Measurements from ENCODE around the gene SLC48A1.

The SLC48A1 gene

GRCh38 chr12:47773062-47773857 is at the start of gene SLC48A1:
TSS of gene SLC48A1 (plus strand) at chr12:47773238. CDS start at chr12:47773305, 67 bp downstream.
- peak; percentile 50 for DNase-seq

- no peak for DNase-seq
These were observed 47.8 kb upstream of the SLC48A1 start, which contains the start of gene ENDOU for GRCh38 chr12:47725091-47725772. TSS of gene ENDOU (minus strand) at chr12:47725490. CDS start at chr12:47725413, 77 bp downstream.

- DNase-seq, result no peak
These were observed 47.1 kb upstream of the SLC48A1 start for GRCh38 chr12:47725893-47726292.

GRCh38 chr12:47729233-47729632 is 43.8 kb upstream of the SLC48A1 start:
- DNase-seq, result no peak

- DNase-seq, result no peak
These were observed 42.7 kb upstream of the SLC48A1 start for GRCh38 chr12:47730341-47730744.

GRCh38 chr12:47731723-47732122 is 41.3 kb upstream of the SLC48A1 start:
- no peak for DNase-seq

- DNase-seq, result no peak
These were observed 40.5 kb upstream of the SLC48A1 start for GRCh38 chr12:47732504-47732903.

- no peak for DNase-seq
These were observed 39.9 kb upstream of the SLC48A1 start for GRCh38 chr12:47733142-47733541.

DNA sequence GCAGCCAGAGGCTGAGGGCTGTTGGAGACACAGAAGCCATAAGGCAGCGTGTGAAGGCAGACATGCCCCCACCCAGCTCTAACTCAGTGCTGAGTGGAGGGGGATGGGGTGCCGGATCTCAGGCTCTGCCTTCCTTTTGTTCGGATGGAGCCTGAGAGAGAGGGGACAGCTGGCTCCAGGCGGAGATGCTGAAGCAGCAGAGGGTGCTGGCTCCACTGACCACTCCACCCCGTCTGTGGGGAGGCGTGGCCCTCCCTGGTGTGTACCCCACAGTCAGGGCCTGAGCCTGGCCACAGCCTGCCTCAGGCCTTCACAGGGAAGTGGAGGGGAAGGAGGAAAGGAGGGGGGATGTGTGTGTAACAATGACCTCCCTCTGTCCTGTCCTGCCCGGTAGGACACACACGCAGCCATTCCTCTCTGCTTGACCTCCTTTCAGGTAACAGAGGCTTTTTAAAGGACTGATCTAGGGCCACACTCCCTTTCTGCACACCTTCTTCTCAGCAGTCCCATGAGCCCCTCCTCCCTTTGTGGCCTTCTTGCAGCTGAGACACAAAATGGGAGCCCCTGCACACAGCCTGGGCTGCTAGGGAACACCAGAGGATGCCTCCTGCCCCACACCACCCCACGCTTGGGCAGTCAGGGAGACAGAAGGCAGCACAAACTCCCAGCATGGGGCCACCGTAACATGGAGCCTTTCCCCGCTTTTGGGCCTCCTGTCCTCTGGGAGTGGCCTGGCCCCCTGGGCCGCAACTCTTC is 38.1 kb upstream of the SLC48A1 start:
- no peak for DNase-seq

GRCh38 chr12:47735649-47736048 is 37.4 kb upstream of the SLC48A1 start:
- no peak for DNase-seq

GRCh38 chr12:47736216-47736615 is 36.8 kb upstream of the SLC48A1 start:
- no peak for DNase-seq

GRCh38 chr12:47736877-47737676 is 36.0 kb upstream of the SLC48A1 start:
- no peak for DNase-seq

GRCh38 chr12:47737936-47738594 is 35.0 kb upstream of the SLC48A1 start:
- no peak for DNase-seq

DNA sequence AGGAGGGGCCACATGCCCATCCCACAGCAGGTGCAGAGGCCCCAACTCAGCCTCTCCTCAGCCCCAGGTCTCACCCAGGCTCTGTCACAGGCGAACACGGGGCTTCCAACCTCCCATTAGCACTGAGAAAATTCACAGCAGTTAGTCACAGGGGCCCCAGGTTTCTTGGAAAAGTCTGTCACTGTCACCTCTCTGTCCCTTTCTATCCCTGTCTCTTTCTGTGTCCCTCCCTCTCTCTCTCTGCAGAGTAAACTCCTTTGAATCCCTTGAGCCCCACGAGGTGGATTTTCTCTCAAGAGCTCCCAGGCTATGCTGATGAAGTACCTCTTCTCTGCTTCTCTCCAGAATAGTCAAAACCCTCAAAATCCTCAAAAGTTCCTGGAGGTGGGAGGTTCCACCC is 33.7 kb upstream of the SLC48A1 start:
- DNase-seq, result no peak

GRCh38 chr12:47739979-47740378 is 33.1 kb upstream of the SLC48A1 start:
- no peak for DNase-seq

DNA sequence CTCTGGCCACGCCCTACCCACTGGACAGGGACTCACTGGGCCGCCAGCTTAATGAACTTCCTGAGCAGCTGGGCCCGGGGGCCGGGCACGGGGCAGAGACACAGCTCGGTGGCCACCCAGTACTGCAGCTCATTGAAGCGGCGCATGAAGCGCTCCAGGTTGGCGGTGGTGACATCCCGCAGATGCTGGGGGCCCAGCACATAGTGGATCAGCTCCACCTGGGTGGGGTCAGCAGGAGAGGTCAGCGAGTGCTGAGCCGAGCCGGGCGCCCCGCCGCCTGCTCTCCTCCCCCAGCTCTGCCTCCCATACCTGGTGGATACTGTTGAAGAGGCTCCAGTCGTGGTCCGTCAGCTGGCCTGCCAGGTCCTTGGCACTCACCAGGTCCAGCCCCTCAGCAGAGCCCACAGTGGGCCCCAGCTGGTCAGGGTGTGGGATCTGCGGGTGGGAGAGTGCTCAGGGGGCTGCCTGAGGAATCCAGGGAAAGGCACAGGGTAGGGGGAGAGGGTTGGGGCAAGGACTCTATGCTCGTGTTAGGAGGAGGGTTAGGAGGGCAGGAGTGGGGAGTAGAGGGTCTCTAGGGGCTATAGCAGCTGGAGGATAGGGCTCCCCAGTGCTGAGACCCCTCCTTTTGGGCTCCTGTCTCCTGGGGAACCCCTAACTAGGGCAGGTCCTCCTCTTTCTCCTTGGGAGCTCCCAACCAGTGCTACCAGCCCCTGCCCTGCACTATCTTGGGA is 32.3 kb upstream of the SLC48A1 start:
- DNase-seq, result peak; percentile 51

- DNase-seq, result peak; percentile 94
These were observed 31.7 kb upstream of the SLC48A1 start for GRCh38 chr12:47741340-47741703.

DNA sequence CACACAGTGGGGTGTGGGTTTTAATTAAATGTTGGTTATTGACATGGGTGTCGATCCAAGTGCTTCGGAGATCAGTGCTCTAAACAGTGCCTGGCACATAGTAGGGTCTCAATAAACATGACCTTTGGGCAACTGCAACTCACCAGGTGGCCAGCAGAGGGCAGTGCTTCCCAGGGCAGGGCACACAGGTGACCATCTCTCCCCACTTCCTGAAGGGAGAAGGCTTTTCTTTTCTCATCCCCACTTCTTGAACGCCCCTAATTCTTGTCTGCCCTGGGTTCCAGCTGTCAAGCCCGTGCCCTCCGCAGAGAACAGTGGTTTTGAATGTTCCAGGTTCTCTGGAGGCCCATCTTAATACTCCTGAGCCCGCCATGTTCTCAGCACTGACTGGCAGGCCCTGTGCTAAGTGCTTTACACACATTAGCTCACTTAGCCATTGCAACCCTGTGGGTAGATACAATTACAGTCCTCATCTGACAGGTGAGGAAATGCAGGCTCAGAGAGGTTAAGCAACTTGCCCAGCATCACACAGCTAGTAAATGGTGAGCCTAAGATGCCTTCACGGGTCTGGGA is 30.7 kb upstream of the SLC48A1 start:
- no peak for DNase-seq

GRCh38 chr12:47743311-47743860 is 29.7 kb upstream of the SLC48A1 start:
- no peak for DNase-seq

DNA sequence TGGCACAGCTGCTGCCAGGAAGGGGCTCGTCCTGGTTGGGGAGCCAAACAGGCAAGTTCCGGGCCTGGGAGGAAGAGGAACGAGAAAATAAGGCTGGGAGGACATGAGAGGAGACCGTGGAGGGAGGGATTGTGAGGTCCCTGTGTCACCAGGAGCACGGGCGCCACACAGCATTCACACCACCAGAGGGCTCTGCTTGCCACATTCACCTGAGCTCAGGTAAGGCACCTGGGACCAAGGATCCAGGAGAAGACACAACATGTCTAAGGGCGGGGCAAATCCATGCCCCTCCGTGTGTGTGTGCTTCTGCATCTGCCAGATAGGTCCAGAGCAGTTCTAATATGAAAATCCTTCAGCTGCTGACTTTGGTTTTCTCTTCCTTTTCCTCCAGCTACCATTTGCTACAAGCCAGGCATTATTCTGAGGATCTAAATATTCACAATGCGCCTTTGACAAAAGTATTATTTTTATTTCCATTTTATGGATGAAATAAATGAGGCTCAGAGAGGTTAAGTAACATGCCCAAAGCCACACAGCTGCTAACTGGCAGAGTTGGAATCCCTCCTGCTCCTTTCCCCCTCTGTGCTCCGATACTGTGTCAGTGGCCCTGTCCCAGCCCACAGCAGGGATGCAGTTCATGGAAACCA is 28.9 kb upstream of the SLC48A1 start:
- peak; percentile 67 for DNase-seq
